ENCODE measurements around the gene EXOC2.

EXOC2 gene

DNA sequence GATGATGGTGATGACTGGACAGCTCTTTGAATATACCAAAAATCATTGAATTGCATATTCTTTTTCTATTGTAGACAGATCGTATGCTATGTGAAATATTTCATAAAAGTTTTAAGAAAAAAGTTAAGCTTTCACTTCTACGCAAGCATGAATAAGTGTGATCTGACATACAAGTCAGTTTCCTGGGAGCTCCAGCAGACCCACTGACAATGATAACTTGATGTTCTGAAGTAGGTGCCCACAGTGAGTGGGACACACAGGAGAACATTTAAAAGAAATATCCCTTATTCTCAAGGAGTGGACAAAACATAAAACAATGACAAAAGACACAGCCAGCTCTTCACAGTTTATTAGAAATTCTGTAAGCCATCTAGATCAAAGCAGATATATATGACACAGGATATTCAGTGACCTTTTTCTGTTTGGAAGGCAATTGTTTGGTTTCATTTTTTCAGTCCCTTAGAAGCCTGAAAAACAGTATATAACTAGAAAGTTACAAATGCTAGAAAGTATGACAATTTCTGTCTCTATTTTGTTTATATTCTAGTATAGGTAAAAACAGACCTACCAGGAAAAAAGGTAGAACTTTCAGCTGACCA is 200.0 kb downstream of the EXOC2 start:
- DNase-seq = no peak

GRCh38 chr6:492178-492577 is 200.8 kb downstream of the EXOC2 start:
- DNase-seq = no peak

DNA sequence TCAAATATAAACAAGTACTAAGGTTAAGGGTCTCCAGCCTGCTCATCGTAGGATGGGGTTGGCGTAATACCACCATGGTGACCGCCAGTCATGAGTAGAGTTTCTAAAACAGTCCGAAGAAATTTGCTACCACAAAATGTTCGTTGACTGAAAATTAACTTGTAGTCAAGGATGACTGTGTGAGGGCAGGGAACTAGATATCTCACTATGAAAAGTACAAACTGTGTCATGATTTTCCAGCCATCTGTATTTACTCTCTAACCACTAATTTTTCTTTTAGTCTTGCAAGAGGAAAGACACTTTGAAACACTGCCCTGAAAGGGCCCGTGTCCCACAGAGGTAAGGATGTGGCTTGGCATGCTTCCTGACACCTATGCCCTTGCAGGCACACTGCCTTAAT is 201.7 kb downstream of the EXOC2 start:
- DNase-seq = no peak

GRCh38 chr6:490251-491037 is 202.5 kb downstream of the EXOC2 start:
- peak; percentile 12 to 28 for DNase-seq

- no peak for DNase-seq
These were observed 203.2 kb downstream of the EXOC2 start for GRCh38 chr6:489762-490161.

DNA sequence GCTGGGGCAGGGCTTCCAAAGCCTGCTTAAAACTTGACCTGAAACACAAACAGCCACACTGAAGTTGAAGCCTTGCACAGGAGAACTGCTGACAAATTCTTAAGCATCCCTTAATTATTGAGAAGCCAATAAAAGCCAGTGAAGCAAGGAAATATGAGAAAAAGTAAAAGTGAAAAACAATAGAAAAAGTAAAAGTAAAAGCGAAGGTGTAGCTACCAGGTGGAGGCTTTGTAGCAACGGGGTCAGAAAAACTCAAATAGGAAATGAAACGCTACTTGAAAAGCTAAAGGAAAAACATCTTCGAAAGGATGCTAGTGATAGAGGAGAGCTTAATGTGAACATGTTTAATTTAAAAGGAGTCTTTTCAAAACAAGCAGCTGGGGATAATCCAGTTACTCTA is 203.9 kb downstream of the EXOC2 start:
- DNase-seq = no peak

GRCh38 chr6:487956-488355 is 205.0 kb downstream of the EXOC2 start:
- DNase-seq = no peak

GRCh38 chr6:485655-486170 is 207.2 kb downstream of the EXOC2 start:
- no peak for DNase-seq

DNA sequence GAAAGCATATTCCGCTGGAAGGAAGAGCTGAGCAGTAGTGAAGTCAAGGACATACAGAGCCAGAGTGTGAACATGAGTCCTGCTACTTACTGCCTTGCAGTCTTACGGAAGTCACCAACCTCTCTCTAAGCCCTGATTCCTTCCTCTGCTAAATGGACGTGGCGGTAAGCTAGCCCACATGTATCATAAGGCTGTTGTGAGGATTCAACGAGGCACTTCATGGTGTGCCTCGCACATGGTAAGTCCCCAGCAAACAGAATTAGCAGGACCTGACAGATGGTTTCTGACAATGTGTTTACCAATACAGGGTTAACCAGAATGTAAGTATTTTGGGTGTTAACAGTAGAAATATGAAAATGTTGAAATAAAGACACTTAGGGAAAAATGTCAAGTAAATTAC is 208.2 kb downstream of the EXOC2 start:
- DNase-seq = no peak

DNA sequence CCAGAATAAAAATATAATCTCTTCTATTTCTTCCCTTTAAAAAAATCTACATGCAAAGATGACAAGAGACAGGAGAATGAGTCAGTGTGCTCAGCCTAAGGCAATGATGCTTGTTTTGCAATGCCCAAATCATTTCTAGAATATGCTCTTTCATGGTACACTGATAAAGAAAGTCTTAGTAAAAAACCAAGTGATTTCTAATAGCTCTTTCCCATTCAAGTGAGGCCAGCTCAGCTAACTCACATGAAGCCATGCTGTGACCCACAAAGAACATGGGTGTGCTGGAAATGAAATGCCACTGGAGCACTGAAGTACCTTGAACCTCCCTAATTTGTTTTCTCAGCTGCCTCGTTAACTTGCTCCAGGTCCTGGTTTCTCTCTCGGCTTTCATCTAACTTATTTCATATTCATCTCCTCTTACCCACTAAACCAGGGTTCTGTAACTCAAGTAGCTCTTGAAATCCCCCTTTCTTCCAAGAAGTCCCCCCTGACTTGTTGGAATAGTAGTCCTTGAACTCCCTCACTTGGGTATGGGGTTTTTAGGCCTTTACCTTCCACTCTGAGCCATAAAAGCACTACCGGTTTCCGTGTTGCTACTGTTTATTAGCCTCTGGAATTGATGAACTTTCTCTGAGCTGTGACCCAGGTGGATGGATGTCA is 208.7 kb downstream of the EXOC2 start:
- no peak for DNase-seq

DNA sequence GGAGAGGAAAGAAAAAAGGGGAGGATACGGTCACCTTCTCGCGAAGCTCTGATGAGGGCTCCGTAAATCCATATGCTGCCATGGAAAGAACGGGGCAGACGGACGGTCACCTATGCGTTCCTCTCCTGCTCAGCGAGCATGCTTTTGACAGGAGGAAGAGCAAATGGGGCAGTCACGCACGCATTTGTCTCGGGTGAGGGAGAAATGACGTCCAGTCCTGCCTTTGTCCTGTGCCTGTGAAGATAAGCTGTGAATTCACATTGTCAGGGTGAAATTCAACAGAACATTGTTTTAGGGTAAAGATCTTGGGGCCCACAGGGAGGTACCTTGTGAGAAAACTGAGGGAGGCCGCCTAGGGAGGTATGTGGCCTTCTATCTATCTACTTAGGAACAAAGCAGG is 217.6 kb downstream of the EXOC2 start:
- no peak for DNase-seq

- DNase-seq = peak; percentile 77 to 84
These were observed 218.3 kb downstream of the EXOC2 start for GRCh38 chr6:474453-475185.

- DNase-seq = no peak
These were observed 219.0 kb downstream of the EXOC2 start for GRCh38 chr6:473768-474452.

- no peak for DNase-seq
These were observed 219.6 kb downstream of the EXOC2 start for GRCh38 chr6:473356-473755.

- DNase-seq = no peak
These were observed 222.0 kb downstream of the EXOC2 start for GRCh38 chr6:470901-471448.

- no peak for DNase-seq
These were observed 222.7 kb downstream of the EXOC2 start for GRCh38 chr6:470051-470900.

- no peak for DNase-seq
These were observed 225.3 kb downstream of the EXOC2 start for GRCh38 chr6:467671-468082.

GRCh38 chr6:467111-467510 is 225.8 kb downstream of the EXOC2 start:
- DNase-seq = no peak

DNA sequence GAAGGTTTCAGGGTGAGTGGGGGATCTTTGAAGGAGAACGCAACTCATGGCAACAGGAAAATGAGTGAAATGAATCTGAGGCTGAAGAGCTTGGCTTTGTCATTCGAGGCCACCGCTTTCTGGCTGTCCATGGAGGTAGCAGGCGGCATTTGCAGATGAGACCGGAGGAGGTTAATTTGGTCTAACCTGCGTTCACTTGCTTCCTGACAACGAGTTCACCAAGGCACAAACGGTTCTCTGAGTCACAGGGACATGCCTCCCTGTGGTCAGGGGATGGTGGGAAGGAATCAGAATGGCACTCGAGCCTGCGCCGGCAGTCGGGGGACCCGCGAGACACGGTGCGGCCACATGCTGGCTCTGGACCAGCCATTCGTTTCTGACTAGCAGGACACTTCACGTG is 226.4 kb downstream of the EXOC2 start:
- no peak for DNase-seq

GRCh38 chr6:465531-466348 is 227.2 kb downstream of the EXOC2 start:
- DNase-seq = no peak

All from Kasumi-1 (cell line).